Activated naive CD4-positive, alpha-beta T cell treated with anti-CD3 and anti-CD28 coated beads for 36 hours (primary cell): ENCODE data around the gene APBA2. TPM values are rescaled to one million over a fixed set of nuclear protein-coding genes. Genes with fewer than 3 reads are reported as not detected.

Experiments used
- CTCF ChIA-PET: fragments of 350-600 bp; sonication (Branson Sonifier 250); formaldehyde crosslinking; loops from one replicate; lab custom pipeline; 2021; ENCODE audit warnings: antibody characterized with exemption; lab: Charles Lee
- DNase-seq: peaks from one replicate; pipeline ENCODE4 v3.0.0-alpha.2; 2020
- H3K27ac Mint-ChIP-seq: one replicate; pipeline ENCODE4 v1.8.0; 2021; ENCODE audit warnings: mild to moderate bottlenecking, mixed read lengths
- H3K27me3 Mint-ChIP-seq: one replicate; pipeline ENCODE4 v1.8.0; 2021; ENCODE audit warnings: low read depth, mixed read lengths
- H3K36me3 Mint-ChIP-seq: one replicate; pipeline ENCODE4 v1.8.0; 2021; ENCODE audit warnings: low read depth, mixed read lengths
- H3K4me1 Mint-ChIP-seq: one replicate; pipeline ENCODE4 v1.8.0; 2021; ENCODE audit warnings: low read depth, mixed read lengths
- H3K4me3 Mint-ChIP-seq: one replicate; pipeline ENCODE4 v1.8.0; 2021; ENCODE audit warnings: mild to moderate bottlenecking, moderate library complexity, mixed read lengths
- H3K9me3 Mint-ChIP-seq: one replicate; pipeline ENCODE4 v1.8.0; 2021; ENCODE audit warnings: mixed read lengths
- intact Hi-C: fragments of 100-400 bp; cut with micrococcal nuclease; formaldehyde crosslinking; loops from one replicate; pipeline ENCODE4 v1.15.1; 2023
- total RNA-seq, 2 experiments: library from RNA; stranded (reverse); gene quantifications; one replicate each; pipeline ENCODE4 v1.2.3, GENCODE V29; 2021

APBA2 gene
- total RNA-seq, 2 experiments from 2014 or later: 16.2 to 18.3 TPM

DNA sequence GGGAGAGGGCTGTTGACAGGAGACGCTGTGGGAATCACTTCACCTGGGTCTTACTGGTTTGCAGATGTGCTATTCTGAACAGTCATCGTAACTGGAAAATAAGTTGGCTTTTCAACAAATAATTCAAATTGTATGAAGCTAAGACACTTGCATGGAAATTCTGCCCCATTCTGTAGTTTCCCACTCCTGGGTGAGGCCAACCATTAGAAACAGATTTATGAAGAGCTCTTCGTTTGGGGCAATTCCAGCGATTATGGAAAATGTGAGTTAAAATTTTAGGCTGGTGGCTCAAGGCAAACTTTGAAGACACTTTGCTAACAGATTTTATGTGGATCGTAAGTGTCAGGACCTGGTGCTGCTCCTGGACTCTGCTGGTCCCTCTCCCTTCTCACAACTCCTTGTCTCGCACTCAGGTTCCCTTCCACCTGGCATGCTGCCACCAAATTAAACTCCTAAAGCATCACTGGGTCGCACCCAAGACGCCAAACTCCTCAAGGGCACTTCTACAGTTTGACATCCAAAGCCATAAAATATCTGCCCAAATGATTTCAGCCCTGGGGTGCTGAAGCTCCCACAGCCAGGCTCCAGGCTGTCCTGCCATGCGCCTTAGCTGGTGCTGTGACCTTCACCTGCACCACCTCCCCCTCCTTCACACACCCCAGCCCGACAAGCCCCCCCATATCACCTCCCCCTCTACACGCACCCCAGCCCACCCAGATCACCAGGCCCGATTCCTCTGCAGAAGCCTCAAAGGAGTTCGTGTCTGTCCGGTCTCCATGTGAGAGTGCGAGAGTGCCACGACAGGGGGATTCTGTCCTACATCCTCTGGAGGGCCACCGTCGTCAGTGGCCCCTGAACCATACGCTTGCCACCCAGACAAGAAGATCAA, 245.4 kb downstream of the APBA2 start:
- H3K27ac Mint-ChIP-seq: no peak overlapping the region
- DNase-seq: no peak
- peaks cover 3% of the 10 kb centered on the region for H3K4me1 Mint-ChIP-seq
- CTCF ChIA-PET: interaction anchor here (2.6 kb wide), 1 partner anchor 9 kb away, joined by 9 read pairs; no protein-coding TSS in a partner anchor
- no peaks in the 10 kb centered on the region for H3K36me3 Mint-ChIP-seq
- H3K4me3 Mint-ChIP-seq: no peak overlapping the region
- peaks cover 8% of the 10 kb centered on the region for H3K27me3 Mint-ChIP-seq
- no peaks in the 10 kb centered on the region for H3K9me3 Mint-ChIP-seq
- intact Hi-C loops: loop anchor here (10.0 kb wide), 1 partner anchor 614 kb away; no protein-coding TSS in a partner anchor

- no peak for DNase-seq
- Mint-ChIP-seq H3K27ac (no peak overlapping the region), H3K36me3 (no peaks in the 10 kb centered on the region), H3K4me3 (no peak overlapping the region), H3K9me3 (no peaks in the 10 kb centered on the region), H3K4me1 (peaks cover 3% of the 10 kb centered on the region), H3K27me3 (peaks cover 12% of the 10 kb centered on the region)
- CTCF ChIA-PET: no interaction called here
- intact Hi-C loops: loop anchor here (10.0 kb wide), 1 partner anchor 613 kb away; no protein-coding TSS in a partner anchor
Observed at GRCh38 chr15:29131840-29132420, 246.2 kb downstream of the APBA2 start.

- Mint-ChIP-seq H3K27ac (no peak overlapping the region), H3K27me3 (peaks cover 16% of the 10 kb centered on the region), H3K36me3 (no peaks in the 10 kb centered on the region), H3K9me3 (no peaks in the 10 kb centered on the region), H3K4me1 (peaks cover 3% of the 10 kb centered on the region), H3K4me3 (no peak overlapping the region)
- no peak for DNase-seq
- intact Hi-C loops: loop anchor here (10.0 kb wide), 1 partner anchor 612 kb away; no protein-coding TSS in a partner anchor
- CTCF ChIA-PET: interaction anchor here (0.5 kb wide), 1 partner anchor 838 kb away, joined by 3 read pairs; no protein-coding TSS in a partner anchor
Observed at GRCh38 chr15:29132735-29133181, 247.0 kb downstream of the APBA2 start.

- Mint-ChIP-seq H3K9me3 (no peaks in the 10 kb centered on the region), H3K27me3 (peaks cover 22% of the 10 kb centered on the region), H3K4me3 (no peak overlapping the region), H3K4me1 (peaks cover 3% of the 10 kb centered on the region), H3K27ac (no peak overlapping the region), H3K36me3 (no peaks in the 10 kb centered on the region)
- CTCF ChIA-PET: no interaction called here
- DNase-seq: no peak
- intact Hi-C loops: loop anchor here (10.0 kb wide), 1 partner anchor 611 kb away; no protein-coding TSS in a partner anchor
Observed at GRCh38 chr15:29133321-29133720, 247.5 kb downstream of the APBA2 start.

DNA sequence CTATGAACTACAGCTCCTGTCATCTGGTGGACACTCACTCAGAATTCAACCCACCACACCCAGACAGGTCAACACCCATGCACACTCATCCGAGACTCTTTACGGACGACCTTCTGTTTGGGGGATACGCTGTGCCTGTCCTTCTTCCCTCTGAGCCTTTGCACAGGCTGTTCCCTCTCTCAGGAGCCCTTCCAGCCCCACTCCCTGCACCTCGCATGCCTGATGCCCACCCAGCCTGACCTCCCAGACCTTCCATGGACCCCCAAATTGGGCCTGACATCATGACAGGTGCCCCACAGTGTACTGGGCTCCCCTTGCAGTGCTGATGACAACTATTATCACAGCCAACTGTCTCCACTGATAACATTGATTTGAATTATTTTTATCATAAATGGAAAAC, 248.0 kb downstream of the APBA2 start:
- Mint-ChIP-seq H3K36me3 (no peaks in the 10 kb centered on the region), H3K27me3 (peaks cover 26% of the 10 kb centered on the region), H3K27ac (no peak overlapping the region), H3K9me3 (no peaks in the 10 kb centered on the region), H3K4me1 (peaks cover 7% of the 10 kb centered on the region), H3K4me3 (no peak overlapping the region)
- intact Hi-C loops: loop anchor here (10.0 kb wide), 1 partner anchor 611 kb away; no protein-coding TSS in a partner anchor
- CTCF ChIA-PET: no interaction called here
- no peak for DNase-seq

GRCh38 chr15:29134239-29134638, 248.5 kb downstream of the APBA2 start:
- no peak for DNase-seq
- H3K4me3 Mint-ChIP-seq: no peak overlapping the region
- intact Hi-C loops: loop anchor here (10.0 kb wide), 1 partner anchor 611 kb away; no protein-coding TSS in a partner anchor
- peaks cover 7% of the 10 kb centered on the region for H3K4me1 Mint-ChIP-seq
- no peaks in the 10 kb centered on the region for H3K36me3 Mint-ChIP-seq
- no peak overlapping the region for H3K27ac Mint-ChIP-seq
- no peaks in the 10 kb centered on the region for H3K9me3 Mint-ChIP-seq
- H3K27me3 Mint-ChIP-seq: peaks cover 27% of the 10 kb centered on the region
- CTCF ChIA-PET: no interaction called here

DNA sequence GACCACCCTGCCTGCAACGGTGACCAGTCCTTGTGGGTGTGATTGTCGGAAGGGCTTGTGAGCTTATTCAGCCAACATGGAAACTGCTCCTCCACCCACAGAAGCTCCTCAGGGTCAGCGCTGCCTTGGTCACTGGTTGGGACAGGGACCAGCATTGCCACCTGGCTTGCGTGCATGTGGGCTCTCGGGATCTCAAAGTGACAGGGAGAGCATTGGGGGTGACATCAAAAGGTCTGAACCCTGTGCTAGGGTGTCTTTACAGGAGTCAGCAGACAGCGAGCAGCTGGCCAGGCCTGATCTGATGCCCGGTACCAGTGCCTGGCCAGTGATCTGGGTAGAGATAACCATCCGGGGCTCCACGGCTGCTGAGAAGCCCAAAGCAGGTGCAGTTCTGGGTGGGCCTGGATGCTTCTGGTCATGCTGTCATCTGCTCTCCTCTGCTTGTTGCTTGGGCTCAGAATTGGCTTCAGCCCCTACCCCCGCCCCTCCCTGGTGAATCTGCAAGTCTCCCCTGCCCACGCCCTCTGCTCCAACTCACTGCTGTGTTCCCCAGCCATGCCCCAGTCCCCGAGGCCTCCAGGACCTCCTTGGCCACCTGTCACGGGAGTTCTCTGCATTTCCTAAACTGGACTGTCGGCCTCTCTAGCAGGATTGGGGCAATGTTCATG, 249.0 kb downstream of the APBA2 start:
- Mint-ChIP-seq H3K9me3 (no peaks in the 10 kb centered on the region), H3K36me3 (no peaks in the 10 kb centered on the region), H3K4me3 (no peak overlapping the region), H3K27ac (no peak overlapping the region), H3K4me1 (peaks cover 8% of the 10 kb centered on the region), H3K27me3 (peaks cover 29% of the 10 kb centered on the region)
- CTCF ChIA-PET: no interaction called here
- no peak for DNase-seq
- intact Hi-C loops: loop anchor here (10.0 kb wide), 1 partner anchor 610 kb away; no protein-coding TSS in a partner anchor

GRCh38 chr15:29135309-29135657, 249.5 kb downstream of the APBA2 start:
- H3K27ac Mint-ChIP-seq: no peak overlapping the region
- H3K27me3 Mint-ChIP-seq: peaks cover 32% of the 10 kb centered on the region
- H3K4me3 Mint-ChIP-seq: no peak overlapping the region
- peaks cover 12% of the 10 kb centered on the region for H3K4me1 Mint-ChIP-seq
- intact Hi-C loops: loop anchor here (10.0 kb wide), 1 partner anchor 610 kb away; no protein-coding TSS in a partner anchor
- H3K36me3 Mint-ChIP-seq: no peaks in the 10 kb centered on the region
- no peak for DNase-seq
- H3K9me3 Mint-ChIP-seq: no peaks in the 10 kb centered on the region
- CTCF ChIA-PET: no interaction called here

- CTCF ChIA-PET: interaction anchor here (0.6 to 1.6 kb wide), 3 partner anchors 17 to 116 kb away, joined by 3 read pairs; no protein-coding TSS in a partner anchor
- Mint-ChIP-seq H3K36me3 (no peaks in the 10 kb centered on the region), H3K27me3 (peaks cover 37% of the 10 kb centered on the region)
Observed at GRCh38 chr15:29135702-29136646, 250.2 kb downstream of the APBA2 start.

GRCh38 chr15:29138260-29138659, 252.5 kb downstream of the APBA2 start:
- no peak overlapping the region for H3K4me3 Mint-ChIP-seq
- H3K36me3 Mint-ChIP-seq: no peaks in the 10 kb centered on the region
- CTCF ChIA-PET: interaction anchor here (0.8 to 1.0 kb wide), 2 partner anchors 9 to 226 kb away, joined by 3 to 4 read pairs; no protein-coding TSS in a partner anchor
- H3K4me1 Mint-ChIP-seq: peaks cover 9% of the 10 kb centered on the region
- intact Hi-C loops: loop anchor here (10.0 kb wide), 1 partner anchor 607 kb away; no protein-coding TSS in a partner anchor
- H3K9me3 Mint-ChIP-seq: no peaks in the 10 kb centered on the region
- peaks cover 42% of the 10 kb centered on the region for H3K27me3 Mint-ChIP-seq
- DNase-seq: no peak
- no peak overlapping the region for H3K27ac Mint-ChIP-seq

More at GRCh38 chr15:29135702-29136646, 250.2 kb downstream of the APBA2 start:
- Mint-ChIP-seq H3K4me3 (no peak overlapping the region), H3K27ac (no peak overlapping the region), H3K4me1 (peaks cover 12% of the 10 kb centered on the region), H3K9me3 (no peaks in the 10 kb centered on the region)
- intact Hi-C loops: loop anchor here (10.0 kb wide), 1 partner anchor 609 kb away; no protein-coding TSS in a partner anchor
- DNase-seq: no peak

- peaks cover 9% of the 10 kb centered on the region for H3K4me1 Mint-ChIP-seq
Observed at GRCh38 chr15:29139072-29139471, 253.3 kb downstream of the APBA2 start.

More at GRCh38 chr15:29139072-29139471, 253.3 kb downstream of the APBA2 start:
- Mint-ChIP-seq H3K9me3 (no peaks in the 10 kb centered on the region), H3K27me3 (peaks cover 43% of the 10 kb centered on the region), H3K27ac (no peak overlapping the region), H3K4me3 (no peak overlapping the region), H3K36me3 (no peaks in the 10 kb centered on the region)
- CTCF ChIA-PET: interaction anchor here (0.6 to 2.1 kb wide), 8 partner anchors 10 to 207 kb away, joined by 3 to 9 read pairs (median 4); no protein-coding TSS in a partner anchor
- DNase-seq: no peak
- intact Hi-C loops: loop anchor here (10.0 kb wide), 1 partner anchor 606 kb away; no protein-coding TSS in a partner anchor
